ENCODE measurements around the gene HOXB5. TPM values are rescaled to one million over a fixed set of nuclear protein-coding genes. Genes with fewer than 3 reads are reported as not detected.

Gene HOXB5
- total RNA-seq, 6 donors from 2014 or later, result 0.39 to 5.0 (median 1.5) TPM

- ATAC-seq (ENCODE audit: low FRiP score in 2 of 2), result no peak
- TF ChIP-seq POLR2AphosphoS5 (IDR thresholded peaks at IDR 0.05) (no peak), POLR2A (IDR thresholded peaks at IDR 0.05) (no peak), EP300 (IDR thresholded peaks at IDR 0.05) (no peak)
- TF ChIP-seq, protein P1, sequence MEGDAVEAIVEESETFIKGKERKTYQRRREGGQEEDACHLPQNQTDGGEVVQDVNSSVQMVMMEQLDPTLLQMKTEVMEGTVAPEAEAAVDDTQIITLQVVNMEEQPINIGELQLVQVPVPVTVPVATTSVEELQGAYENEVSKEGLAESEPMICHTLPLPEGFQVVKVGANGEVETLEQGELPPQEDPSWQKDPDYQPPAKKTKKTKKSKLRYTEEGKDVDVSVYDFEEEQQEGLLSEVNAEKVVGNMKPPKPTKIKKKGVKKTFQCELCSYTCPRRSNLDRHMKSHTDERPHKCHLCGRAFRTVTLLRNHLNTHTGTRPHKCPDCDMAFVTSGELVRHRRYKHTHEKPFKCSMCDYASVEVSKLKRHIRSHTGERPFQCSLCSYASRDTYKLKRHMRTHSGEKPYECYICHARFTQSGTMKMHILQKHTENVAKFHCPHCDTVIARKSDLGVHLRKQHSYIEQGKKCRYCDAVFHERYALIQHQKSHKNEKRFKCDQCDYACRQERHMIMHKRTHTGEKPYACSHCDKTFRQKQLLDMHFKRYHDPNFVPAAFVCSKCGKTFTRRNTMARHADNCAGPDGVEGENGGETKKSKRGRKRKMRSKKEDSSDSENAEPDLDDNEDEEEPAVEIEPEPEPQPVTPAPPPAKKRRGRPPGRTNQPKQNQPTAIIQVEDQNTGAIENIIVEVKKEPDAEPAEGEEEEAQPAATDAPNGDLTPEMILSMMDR (IDR thresholded peaks at IDR 0.05), result no peak
- 10% methylated on average over 2 of the region's 16 CpGs; no CpG with 5 or more reads in 1 of the 2 donors for WGBS, 2 donors
- Histone ChIP-seq H3K36me3 (no peaks in the 10 kb centered on the region), H3K4me1 (peaks cover 28 to 49% (median 36%) of the 10 kb centered on the region in 4 donors), H3K27me3 (peaks cover 0 to 70% (median 32%) of the 10 kb centered on the region in 4 donors), H3K9me3 (no peaks in the 10 kb centered on the region), H3K27ac (peak overlapping the region; percentile 75 to 87 (median 78)), H3K4me3 (peak overlapping the region; percentile 22 to 50 (median 44))
- DNase-seq, result no peak
These were observed 3.9 kb upstream of the HOXB5 start for GRCh38 chr17:48597528-48597777.

DNA sequence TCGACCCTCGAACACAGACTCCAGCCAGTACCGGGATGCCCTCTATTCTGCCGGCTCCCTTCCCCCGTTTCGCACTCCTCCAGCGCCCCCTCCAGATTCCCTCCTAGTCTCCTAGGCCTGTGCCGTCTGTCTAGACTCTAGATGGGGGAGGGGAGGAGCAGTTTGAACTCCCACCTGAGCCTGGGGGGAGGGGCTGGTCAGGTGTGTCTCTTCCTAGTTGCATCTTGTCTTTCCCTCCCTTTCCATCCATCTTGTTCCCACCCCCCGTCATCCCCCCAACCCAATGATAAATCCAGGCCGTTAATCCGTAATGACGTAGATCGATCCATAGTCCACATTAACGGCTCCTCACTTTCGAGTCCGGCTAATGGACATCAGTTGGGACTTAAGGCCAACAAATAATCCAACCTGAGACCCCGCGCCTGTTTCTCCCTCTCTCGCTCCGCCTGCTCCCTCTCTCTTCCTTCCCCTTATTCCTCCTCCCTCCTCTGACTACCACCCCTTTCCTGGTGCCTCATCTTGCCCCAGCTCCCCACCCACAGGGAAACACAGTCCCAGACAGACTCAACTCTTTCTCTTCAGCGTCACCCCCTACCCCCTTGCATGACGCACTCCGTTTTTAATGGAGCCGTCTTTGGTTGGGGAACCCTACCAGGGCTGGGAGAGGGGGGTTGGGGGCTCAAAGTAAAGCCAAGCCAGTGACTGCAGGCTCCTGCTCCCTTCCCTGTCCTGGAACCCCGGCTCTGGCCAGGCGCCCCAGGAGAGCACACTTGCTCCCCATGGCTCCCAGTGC lies 3.4 kb upstream of the HOXB5 start:
- no peaks in the 10 kb centered on the region for H3K36me3 ChIP-seq
- peak in 1 of 2 donors; percentile 20 for ATAC-seq (ENCODE audit: low FRiP score in 2 of 2)
- no peak for DNase-seq
- H3K4me1 ChIP-seq, result peaks cover 25 to 49% (median 34%) of the 10 kb centered on the region in 4 donors
- H3K27ac ChIP-seq, result peak overlapping the region; percentile 75 to 87 (median 78)
- H3K4me3 ChIP-seq, result peak overlapping the region; percentile 12 to 50 (median 44)
- no peaks in the 10 kb centered on the region for H3K9me3 ChIP-seq
- 3 to 5% methylated on average over 24 to 26 of the region's 26 CpGs for WGBS, 2 donors
- TF ChIP-seq, protein P1 (IDR thresholded peaks at IDR 0.05), result no peak
- TF ChIP-seq POLR2AphosphoS5 (IDR thresholded peaks at IDR 0.05) (peak in 1 of 2 donors; percentile 36), POLR2A (IDR thresholded peaks at IDR 0.05) (no peak), EP300 (IDR thresholded peaks at IDR 0.05) (no peak)
- H3K27me3 ChIP-seq, result peaks cover 0 to 70% (median 32%) of the 10 kb centered on the region in 4 donors

- peaks cover 0 to 63% (median 32%) of the 10 kb centered on the region in 4 donors for H3K27me3 ChIP-seq
- peak in 1 of 2 donors; percentile 86 for DNase-seq
- no peaks in the 10 kb centered on the region for H3K9me3 ChIP-seq
- peaks cover 25 to 49% (median 33%) of the 10 kb centered on the region in 4 donors for H3K4me1 ChIP-seq
- peak overlapping the region; percentile 75 to 87 (median 78) for H3K27ac ChIP-seq
- no peak for ATAC-seq (ENCODE audit: low FRiP score in 2 of 2)
- 9 to 18% methylated on average over 33 to 45 of the region's 54 CpGs for WGBS, 2 donors
- H3K4me3 ChIP-seq, result peak overlapping the region in 3 of 4 donors; percentile 43 to 50 (median 46)
- no peaks in the 10 kb centered on the region for H3K36me3 ChIP-seq
- no peak for TF ChIP-seq EP300 (IDR thresholded peaks at IDR 0.05)
- no peak for TF ChIP-seq POLR2A (IDR thresholded peaks at IDR 0.05)
- TF ChIP-seq, protein P1 (IDR thresholded peaks at IDR 0.05), result no peak
- TF ChIP-seq POLR2AphosphoS5 (IDR thresholded peaks at IDR 0.05), result no peak
These were observed 2.6 kb upstream of the HOXB5 start for GRCh38 chr17:48596000-48596734.

GRCh38 chr17:48595278-48595999 lies 1.9 kb upstream of the HOXB5 start:
- Histone ChIP-seq H3K4me1 (peaks cover 25 to 49% (median 33%) of the 10 kb centered on the region in 4 donors), H3K27me3 (peaks cover 0 to 66% (median 32%) of the 10 kb centered on the region in 4 donors), H3K4me3 (peak overlapping the region in 1 of 4 donors; percentile 50), H3K27ac (peak overlapping the region in 3 of 4 donors; percentile 17 to 90 (median 89)), H3K36me3 (no peaks in the 10 kb centered on the region), H3K9me3 (no peaks in the 10 kb centered on the region)
- 49 to 63% methylated on average over 19 to 25 of the region's 25 CpGs for WGBS, 2 donors
- TF ChIP-seq POLR2A (IDR thresholded peaks at IDR 0.05), result no peak
- no peak for TF ChIP-seq POLR2AphosphoS5 (IDR thresholded peaks at IDR 0.05)
- no peak for TF ChIP-seq EP300 (IDR thresholded peaks at IDR 0.05)
- TF ChIP-seq, protein P1 (IDR thresholded peaks at IDR 0.05), result no peak
- ATAC-seq (ENCODE audit: low FRiP score in 2 of 2), result no peak
- peak in 1 of 2 donors; percentile 50 for DNase-seq

Measured in upper lobe of left lung (tissue), 6 donors.